GM18867 (cell line): ENCODE data around the gene POU2F2.
"Not testable (repeated sequence)": the region's sequence is repeated elsewhere in the genome, so short reads cannot be mapped to it uniquely, and the experiment has no call there.

Experiments used
- ATAC-seq: cut with Tn5 transposase; IDR thresholded peaks from one replicate; pipeline ENCODE4 v1.9.1; 2021; ENCODE audit warnings: mild to moderate bottlenecking, moderate library complexity; ENCODE audit not compliant: unreplicated experiment

The POU2F2 gene

DNA sequence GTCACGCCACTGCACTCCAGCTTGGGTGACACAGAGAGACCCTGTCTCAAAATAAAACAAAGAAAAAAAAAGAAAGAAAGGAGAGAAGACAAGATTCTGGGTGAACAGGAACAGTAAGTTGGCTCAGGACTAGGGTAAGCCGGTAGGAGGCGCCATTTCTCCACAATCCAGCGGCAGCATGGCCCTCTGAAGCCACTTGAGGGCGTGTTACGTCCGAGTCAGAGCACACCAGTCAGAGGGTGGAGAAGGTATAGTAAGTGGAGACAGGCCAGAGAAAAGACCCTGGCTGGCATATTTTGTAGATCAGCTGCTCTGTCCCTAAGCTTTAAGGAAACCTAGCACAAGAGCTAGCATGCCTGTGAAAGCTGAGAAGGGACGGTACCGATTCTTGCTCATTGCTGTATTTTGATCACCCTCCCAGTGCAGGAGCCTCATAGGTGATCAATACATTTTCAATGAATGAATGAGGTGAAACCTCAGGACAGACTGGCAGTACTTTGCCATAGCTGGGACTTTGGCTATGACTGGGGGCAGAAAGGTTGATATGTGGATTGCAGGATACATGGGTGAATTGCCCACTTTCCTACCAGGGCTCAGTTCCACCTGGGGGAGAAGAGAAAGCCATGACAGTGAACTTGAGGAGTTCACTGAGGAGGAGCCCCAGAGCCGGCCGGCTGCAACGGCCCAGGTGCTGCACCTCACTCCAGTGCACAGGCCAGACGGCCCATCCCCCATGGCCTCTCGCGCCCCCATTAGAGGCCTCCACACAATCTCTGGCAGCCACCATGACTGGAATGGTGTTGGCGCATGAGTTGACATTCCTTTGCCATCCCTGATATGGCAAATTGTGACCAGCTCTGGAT lies 23.5 kb downstream of the POU2F2 start:
- ATAC-seq, result peak; percentile 68

DNA sequence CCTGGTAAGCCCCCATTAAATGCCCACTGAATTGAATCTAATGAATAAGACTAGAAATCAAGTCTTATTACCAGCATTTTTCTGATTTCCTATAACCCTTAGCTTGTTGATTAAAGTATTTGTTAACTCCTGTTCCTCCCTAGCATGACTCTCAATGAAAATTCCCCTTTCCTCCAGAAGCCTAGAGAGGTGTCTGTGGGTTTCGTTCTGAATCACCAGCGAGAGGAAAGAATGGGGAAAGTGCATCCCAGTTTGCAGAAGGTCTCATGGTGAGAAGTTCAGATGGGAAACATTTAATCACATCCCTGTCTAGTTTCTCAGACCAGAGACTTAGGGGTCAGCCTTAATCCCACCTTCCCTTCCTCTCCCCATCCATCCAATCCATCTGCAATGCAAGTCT lies 26.9 kb downstream of the POU2F2 start:
- no peak for ATAC-seq

DNA sequence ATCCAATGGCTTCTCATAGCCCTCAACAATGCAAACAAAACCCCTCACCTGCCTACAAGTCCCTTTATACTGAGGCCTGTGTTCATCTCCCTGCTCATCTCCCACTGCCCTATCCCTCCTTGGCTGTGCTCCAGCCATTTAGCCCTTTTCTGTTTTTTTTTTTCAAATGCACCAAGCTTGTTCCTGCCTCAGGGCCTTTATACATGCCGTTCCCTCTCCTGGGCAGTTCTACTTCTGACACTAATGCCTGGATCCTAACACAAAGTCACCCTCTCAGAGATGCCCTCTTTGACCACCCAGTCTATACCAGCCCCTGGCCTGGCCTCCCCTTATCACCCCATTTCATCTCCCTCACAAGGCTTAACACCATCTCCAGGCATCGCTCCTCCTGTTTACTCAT lies 29.4 kb downstream of the POU2F2 start:
- ATAC-seq, result no peak

DNA sequence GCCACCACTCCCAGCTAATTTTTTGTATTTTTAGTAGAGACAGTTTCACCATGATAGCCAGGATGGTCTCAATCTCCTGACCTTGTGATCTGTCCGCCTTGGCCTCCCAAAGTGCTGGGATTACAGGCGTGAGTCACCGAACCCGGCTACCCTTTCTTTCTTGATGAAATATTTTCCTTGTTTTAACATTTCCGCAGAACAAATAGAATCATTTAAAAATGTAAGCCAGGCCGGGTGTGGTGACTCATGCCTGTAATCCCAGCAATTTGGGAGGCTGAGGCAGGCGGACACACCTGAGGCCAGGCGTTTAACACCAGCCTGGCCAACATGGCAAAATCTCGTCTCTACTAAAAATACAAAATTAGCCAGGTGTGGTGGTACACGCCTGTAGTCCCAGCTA lies 32.0 kb downstream of the POU2F2 start:
- not testable (repeated sequence) for ATAC-seq

DNA sequence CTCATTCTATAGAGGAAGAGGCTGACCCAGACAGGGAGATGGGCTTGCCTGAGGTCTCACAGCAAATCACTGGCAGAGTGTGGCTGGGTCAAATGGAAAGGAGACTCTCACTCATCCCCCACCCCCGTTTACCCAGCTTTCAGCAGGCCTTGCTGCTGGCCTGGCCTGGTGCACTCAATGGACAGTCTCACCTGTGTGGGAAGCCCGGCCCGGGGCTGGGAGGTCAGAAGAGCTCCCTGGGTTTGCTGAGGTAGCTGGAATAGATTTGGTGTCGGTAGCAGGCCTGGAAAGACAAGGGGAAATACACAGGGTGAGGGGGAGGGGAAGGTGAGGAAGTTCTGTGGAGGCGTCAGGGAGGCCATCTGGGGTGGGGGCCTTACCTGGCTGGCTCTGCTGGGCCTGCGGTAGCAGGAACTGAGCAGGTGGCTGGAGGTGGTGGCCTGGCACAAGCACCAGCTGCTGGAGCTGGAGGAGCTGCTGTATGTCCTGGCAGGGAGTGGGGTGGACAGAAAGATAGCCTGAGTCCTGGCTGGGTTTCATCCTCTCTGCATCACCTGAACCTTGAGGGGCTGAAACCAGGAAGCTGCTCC lies 32.8 kb downstream of the POU2F2 start:
- no peak for ATAC-seq

DNA sequence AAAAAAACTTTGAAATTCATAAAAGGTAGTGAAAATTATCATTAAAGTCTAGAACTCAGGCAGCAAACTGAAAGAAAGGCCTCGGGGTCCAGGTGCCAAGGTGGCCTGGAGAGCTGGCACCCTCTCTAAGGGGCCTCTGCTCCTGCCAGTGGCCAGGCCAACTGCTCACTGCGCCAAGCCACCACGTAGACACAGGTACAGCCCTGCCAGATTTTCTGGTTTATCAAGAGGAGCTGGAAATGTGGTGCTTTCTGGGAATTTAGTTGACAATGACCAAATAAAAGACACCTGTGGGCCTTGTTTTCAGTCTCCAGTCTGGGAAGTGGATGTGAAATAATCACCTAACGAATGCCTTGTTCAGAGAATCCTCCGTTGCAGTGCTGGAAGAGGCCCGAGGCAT lies 33.5 kb downstream of the POU2F2 start:
- no peak for ATAC-seq

DNA sequence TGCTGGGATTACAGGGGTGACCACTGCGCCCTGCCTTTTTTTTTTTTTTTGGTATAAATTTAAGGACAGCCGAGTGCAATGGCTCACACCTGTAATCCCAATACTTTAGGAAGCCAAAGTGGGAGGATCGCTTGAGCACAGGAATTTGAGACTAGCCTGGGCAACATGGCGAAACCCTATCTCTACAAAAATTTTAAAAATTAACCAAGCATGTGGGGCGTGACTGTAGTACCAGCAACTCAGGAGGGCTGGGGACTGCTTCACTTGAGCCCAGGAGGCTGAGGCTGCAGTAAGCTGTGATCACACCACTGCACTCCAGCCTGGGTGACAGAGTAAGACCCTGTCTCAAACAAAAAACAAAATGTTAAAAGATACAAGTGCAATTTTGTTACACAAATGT lies 34.8 kb downstream of the POU2F2 start:
- no peak for ATAC-seq

DNA sequence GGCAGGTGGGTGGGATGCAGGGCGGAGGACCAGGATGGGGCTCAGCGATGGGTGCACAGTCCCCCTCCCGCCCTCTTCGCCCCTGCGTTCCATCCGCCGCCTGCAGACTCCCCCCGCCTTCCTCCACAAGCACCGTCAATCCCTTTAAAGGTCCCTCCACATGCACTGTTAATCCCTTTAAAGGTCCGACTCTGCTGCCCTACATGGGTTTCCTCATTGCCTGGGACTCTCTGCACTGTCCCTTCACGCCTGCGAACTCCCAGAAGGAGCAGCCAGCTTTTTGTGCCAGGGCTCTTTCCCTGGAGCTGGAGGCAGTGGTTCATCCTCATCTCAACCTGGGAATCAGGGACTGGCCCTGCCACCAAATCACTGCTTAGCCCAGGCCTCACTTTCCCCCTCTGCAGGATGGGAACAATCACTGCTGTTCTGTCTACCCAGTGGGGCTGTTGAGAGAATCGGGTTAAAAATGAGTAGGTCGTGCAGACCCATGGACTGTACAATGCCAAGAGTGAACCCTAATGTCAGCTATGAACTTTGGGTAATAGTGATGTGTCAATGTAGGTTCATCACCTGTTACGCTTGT lies 35.9 kb downstream of the POU2F2 start:
- ATAC-seq, result no peak

DNA sequence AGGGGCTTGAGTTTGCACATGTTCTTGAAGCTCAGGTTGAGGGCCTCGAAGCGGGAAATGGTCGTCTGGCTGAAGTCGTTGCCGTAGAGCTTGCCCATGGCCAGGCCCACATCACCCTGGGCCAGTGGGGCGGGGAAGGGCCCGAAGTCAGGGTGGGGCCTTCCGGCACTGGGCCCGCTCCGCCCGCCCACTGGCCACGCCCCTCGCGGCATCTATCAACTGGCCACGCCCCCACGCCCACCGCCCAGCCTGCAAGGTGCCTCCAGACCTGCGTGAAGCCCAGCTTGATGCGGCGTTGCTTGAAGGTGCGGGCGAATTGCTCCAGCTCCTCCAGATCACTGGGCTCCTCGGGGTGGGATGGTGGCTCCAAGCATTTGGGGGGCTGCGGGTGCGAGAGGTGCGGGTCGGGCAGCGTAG lies 36.4 kb downstream of the POU2F2 start:
- ATAC-seq, result no peak

DNA sequence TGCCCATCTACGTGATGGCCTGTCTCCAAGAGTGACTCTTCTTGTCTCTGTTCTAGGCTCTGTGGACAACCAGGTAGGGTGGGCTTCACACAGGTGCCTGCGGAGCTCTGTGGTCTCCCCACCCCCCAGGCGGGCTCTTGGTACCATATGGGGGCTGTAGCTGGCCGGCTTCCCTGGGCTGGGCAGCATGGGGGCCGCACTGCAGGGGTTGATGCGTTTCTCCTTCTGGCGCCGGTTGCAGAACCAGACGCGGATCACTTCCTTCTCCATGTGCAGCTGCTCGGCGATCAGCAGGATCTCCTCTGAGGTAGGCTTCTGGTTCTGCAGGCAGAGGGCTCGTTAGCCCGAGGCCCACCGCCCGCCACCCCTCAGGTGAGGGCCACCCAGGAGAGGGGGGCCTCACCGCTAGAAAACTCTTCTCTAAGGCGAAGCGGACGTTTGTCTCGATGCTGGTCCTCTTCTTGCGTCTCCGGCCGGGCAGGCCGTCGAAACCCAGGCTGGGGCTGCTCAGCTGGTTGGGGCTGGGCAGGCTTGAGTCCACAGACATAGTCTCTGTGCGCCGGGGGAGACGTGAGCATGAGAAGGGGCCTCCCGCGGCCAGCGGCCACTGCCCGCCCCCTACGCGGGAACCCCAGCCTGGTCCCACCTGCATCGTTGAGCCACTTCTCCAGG lies 37.0 kb downstream of the POU2F2 start:
- no peak for ATAC-seq

DNA sequence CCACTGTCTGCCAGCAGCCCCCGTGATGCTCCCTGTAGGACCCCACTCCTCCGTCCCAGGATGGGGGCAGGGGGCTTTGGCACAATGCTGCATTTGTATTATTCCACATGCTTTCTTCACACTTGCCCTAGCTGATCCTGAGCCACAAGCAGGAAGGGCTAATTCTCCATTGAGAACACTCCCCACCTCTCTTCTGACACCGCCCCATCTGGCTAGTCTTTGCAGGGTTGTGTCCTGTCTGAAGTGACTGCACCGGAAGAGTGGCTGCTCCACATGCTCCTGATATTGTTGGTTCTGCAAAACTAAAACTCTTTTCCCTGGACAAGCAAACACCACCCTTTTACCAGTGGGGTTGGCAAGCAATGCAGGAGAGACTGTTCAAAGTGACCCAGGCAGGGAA lies 38.3 kb downstream of the POU2F2 start:
- no peak for ATAC-seq

DNA sequence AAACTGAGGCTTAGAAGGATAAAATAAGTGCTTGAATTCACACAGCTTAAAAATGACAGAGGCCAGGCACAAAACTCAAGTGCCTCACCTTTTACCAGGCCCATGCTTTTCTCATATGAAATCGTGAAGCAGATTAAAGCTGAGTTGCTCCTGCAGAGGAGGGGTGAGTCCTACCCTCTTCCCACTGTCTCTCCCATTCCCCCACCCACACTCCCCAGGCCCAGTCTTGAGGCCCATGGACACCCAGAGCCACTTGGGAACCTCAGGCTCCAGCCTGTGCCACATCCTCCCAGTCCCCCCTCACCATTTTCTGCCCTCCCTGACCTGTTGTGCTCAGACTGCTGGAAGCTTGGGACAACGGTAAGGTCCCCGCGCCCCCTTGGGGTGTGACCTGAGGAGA lies 38.7 kb downstream of the POU2F2 start:
- ATAC-seq, result no peak

DNA sequence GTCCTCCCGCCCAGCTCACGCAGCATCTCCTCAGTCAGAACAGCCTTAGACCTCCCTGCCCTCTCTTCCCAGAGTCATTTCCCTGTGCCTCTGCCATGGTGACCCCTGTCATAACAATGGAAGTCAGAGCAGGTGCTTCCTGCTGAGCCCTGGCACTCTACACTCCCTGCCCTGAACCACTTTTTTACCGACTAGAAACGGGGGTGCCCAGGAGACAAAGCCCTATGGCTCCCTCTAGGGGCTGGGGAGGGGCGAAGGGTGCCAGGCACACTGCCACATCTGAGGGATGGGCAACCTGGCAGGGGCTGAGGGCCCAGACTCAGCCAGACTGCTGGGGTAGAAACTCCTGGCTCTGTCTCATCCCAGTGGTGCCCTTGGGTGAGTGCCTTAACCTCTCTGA lies 39.9 kb downstream of the POU2F2 start:
- no peak for ATAC-seq

DNA sequence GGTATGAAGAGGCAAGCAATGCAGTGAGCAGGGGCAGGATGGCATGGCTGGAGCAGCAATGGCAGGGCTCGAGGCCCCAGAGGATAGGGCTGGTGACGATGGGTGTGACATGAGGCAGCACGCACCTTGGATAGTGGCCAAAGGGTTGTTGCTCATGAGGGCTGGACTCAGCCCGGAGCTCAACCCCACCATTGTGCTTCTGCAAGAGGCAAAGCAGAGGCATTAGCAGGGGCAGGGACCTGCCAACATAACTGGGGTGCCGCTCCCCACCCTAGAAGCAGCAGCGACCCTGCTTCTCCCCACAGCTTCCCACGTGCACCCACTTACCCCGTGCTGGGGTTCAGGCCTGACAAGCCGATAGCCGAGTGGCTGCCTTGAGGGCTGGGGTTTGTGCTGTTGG lies 40.5 kb downstream of the POU2F2 start:
- no peak for ATAC-seq

DNA sequence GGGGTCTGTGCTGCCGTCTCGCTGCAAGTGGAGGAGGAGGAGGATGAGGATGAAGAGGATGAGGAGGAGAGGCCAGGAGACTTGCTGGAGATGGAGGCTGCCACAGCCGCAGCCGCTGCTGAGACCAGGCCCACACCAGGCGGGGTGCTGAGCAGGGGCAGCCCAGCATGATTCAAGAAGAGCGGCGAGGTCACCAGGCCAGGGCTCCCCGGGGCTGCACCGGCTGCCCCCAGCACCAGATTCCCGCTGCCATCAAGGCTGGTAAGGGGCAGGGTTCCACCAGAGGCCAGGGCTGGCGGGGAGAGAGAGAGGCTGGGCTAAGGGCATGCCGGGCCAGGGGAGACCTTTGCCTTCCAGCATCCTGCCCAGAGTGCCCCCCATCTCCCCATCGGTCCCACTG lies 40.9 kb downstream of the POU2F2 start:
- ATAC-seq, result no peak

DNA sequence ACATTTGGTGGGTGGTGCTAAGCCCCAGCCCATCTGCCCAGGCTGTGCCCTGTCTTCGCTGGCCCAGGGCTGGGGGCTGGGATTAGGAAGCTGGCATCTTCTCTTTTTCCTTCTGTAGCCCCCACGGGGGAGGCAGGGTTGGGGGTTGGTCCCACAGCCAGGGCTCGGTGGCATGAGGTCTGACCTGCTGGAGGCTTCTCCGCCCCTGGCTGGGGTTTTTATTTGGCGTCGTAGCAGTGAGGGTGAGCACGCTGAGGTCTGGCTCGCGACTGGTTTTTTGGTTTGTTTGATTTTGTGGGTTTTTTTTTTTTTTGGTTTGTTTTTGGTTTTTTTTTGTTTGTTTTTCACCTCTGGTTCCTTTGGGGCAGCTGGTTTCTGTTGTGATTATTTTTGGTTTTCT lies 41.6 kb downstream of the POU2F2 start:
- ATAC-seq, result no peak

DNA sequence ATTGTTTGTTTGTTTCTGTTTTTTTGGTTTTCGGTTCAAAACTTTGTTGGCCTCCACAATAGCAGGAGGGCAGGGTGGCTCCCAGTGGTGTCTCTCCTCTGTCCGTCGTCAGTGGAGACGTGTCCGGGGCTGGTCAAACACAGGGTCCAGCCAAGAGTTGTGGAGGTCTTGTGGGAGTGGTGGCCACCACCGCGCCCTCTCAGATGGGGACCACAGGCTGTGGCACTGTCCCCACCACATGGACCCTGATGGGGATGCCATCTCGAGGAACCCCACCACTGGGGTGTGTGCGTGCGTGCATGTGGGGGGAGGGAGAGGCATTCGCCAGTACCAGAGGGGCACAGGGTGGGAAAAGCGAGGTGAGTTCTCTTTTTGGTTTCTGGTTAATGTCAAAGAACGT lies 42.5 kb downstream of the POU2F2 start:
- ATAC-seq, result no peak

DNA sequence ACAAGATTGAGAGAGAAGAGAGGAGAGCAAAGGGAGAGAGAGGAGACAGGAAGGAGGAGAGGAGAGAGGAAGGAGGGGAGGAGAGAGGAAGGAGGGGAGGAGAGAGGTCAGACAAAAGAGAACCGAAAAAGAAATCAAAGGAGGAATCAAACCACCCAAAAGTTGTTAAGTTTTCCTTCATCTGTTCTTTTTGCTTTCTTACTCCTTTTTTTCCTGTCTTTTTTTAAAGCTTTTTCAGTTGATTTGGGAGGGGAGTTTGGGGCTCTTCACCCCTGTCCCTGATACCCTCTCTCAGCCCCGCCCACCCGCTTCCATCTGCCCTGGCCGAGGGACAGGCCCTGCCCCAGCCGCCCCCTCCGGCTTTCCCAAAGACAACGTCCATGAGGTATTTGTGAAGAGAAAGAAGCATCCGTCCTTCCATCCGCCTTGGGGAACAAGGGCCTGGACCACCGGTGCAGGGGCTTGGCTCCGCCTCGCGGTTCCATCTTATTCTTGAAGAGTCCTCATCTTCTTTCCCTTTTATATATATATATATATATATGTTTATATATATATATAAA lies 43.0 kb downstream of the POU2F2 start:
- ATAC-seq, result no peak

DNA sequence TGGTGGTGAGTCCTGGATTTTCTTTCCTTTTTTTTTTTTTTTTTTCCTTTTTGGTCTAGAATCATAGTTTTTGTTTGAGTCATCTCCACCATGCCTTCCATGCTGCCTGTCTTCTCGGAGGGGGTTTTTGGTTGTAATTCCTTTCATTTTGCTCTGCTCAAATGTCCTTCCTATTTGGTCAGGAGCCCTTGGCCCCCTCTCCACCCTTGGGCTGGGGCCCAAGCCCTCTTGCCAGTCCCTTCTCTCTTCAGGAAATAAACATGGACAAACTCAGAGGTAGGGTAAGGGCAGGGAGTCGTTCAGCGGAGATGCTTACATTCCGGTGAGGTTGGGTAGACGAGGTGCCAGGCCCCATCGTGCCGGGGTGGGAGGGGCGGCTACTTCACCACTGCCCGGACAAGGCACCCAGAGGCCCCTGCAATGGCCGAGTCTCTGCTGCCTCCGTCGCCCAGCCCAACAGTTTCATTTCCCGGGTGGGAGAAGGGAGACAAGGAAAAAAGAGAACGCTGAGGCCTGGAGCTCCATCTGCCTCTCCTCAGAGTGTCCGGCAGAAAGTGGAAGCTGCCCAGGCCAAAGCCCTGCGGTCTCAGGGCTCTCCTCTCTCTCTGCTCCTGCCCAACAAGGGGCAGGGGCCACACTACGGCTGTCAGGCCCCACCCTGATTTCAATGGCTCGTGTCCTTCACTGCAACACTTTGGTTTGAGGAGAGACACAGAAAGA lies 43.6 kb downstream of the POU2F2 start:
- ATAC-seq, result no peak

DNA sequence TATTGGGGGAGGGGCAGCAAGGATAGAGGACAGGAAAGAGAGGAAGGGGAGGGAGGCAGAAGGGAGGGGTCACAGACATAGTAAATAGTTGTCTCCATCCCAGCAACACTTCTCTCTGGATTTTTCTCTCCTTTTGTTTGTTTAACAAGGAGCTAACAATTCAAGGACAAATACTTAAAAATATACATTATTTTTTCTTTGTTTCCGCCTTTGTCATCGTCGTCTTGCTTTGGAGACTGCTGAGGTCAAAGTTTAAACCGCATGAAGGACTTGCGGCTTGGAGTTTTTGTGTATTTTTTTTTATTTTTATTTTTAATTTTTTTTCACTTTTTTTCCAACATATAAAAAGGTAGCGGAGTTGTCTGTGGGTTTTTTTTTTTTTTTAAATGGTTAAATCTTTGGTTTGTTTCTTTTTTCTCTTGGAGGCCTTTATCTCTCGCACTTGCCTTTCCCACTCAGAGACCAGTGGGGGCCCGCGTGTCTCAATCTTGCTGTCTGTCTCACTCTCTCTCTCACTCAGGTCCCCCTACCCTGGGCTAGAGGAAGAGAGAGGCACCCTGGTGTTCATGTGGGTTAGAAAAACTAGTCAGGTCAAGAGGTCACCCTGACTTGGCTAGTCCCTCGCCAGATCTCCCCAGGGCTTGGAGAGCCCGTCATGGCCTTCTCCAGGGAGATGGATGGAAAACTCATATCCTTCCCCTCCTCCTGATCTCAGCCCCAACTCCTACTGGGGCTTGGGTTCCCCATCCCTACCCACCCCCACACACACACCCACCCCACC lies 45.3 kb downstream of the POU2F2 start:
- no peak for ATAC-seq
